GM19438 (cell line): ENCODE data around the gene USE1.

Experiments
- ATAC-seq: cut with Tn5 transposase; IDR thresholded peaks from one replicate; pipeline ENCODE4 v1.9.1; 2021; ENCODE audit warnings: low read depth; ENCODE audit not compliant: unreplicated experiment

The USE1 gene

GRCh38 chr19:17254636-17255035 is 39.5 kb downstream of the USE1 start:
- no peak for ATAC-seq

DNA sequence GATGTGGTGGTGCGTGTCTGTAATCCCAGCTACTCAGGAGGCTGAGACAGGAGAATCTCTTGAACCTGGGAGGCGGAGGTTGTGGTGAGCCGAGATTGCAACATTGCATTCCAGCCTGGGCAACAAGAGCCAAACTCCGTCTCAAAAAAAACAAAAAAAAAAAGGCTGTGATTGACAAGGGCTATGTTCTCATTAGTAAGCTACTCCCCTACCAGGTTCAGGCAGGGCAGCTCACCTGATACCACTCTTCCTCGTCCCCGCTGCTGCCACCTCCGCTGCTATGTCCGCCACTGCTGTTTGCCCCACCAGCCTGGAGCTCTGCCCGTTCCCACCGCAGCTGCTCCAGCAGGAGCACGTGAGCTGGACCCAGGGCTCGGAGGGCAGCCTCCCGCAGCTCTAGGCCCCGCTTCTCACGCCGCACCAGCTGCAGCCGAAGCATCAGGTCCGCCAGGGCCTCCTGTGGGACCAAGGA is 40.0 kb downstream of the USE1 start:
- no peak for ATAC-seq

- ATAC-seq, result no peak
Observed at GRCh38 chr19:17256130-17256529, 41.0 kb downstream of the USE1 start.

- no peak for ATAC-seq
Observed at GRCh38 chr19:17259118-17259780, 44.1 kb downstream of the USE1 start.

- ATAC-seq, result no peak
Observed at GRCh38 chr19:17259934-17260333, 44.8 kb downstream of the USE1 start.

DNA sequence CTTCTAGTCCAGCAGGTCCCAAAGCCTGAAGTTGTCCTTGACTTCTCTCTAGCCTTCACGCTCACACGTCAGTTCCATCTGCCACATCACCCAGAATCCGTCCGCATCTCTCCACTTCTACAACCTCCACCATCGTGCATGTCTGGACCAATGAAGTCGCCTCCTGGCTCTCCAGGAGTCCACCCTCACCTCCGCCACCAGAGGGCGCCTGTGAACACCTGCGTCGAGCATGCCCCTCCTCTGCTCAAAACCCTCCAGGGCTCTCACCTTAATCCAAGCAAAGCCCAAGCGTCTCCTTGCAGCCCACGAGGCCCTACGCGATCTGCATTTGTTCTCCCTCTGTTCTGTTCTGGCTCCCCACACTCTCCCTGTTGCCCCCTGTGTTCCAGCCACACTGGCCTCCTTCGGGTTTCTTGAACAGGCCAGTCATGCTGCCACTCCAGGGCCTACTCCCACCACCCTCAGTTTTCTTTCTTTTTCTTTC is 45.7 kb downstream of the USE1 start:
- peak; percentile 83 for ATAC-seq

- ATAC-seq, result no peak
Observed at GRCh38 chr19:17262557-17262956, 47.4 kb downstream of the USE1 start.

- ATAC-seq, result no peak
Observed at GRCh38 chr19:17263712-17264640, 48.8 kb downstream of the USE1 start.

DNA sequence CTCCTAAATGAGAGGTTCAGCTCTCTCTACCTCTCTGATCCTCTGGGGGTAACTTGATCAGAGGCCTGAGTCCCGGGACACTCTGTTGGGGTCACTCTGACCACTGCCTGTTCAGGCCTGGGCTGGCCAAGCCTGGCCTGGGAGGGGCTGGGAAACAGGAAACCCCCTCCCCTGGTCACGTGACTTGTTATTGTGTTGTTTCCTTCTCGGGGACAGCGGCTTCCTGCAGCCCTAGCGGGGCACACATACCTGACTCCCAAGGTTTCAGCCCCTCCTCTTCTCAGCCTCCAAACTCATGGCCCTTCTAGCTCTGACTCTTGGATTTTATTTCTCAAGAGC is 49.5 kb downstream of the USE1 start, which contains the start of gene USHBP1:
USHBP1 (minus strand) TSS at position 105 of the 339 bp plus-strand sequence. CDS start 446 bp downstream, outside the sequence.
- no peak for ATAC-seq

- no peak for ATAC-seq
Observed at GRCh38 chr19:17266026-17266425, 50.9 kb downstream of the USE1 start.

- ATAC-seq, result no peak
Observed at GRCh38 chr19:17266589-17266974, 51.4 kb downstream of the USE1 start.

- ATAC-seq, result peak; percentile 92
Observed at GRCh38 chr19:17266975-17267788, 52.0 kb downstream of the USE1 start, which contains the start of gene BABAM1. TSS of gene BABAM1 (plus strand) at chr19:17267443. CDS start at chr19:17268807, 1,364 bp downstream.

DNA sequence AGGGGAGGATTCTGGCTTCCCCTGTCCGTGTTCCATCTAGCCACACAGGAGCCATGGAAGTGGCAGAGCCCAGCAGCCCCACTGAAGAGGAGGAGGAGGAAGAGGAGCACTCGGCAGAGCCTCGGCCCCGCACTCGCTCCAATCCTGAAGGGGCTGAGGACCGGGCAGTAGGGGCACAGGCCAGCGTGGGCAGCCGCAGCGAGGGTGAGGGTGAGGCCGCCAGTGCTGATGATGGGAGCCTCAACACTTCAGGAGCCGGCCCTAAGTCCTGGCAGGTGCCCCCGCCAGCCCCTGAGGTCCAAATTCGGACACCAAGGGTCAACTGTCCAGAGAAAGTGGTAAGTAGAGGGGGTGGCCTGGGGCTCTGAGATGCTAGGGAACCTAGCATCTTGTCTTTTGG is 53.6 kb downstream of the USE1 start:
- no peak for ATAC-seq
